NCI-H1694 treated with DMSO at 0.1 percent for 48 hours (cell line): ENCODE data around the gene TBC1D22A.
A peak's percentile ranks its signal among the peaks of the same experiment; 100 is the strongest.

Experiments used
- DNase-seq: peaks from one replicate; lab custom pipeline; 2025; lab: John Stamatoyannopoulos, UW

Gene TBC1D22A

GRCh38 chr22:46934746-46935491 is 172.5 kb downstream of the TBC1D22A start:
- DNase-seq = no peak

GRCh38 chr22:46935506-46936377 is 173.3 kb downstream of the TBC1D22A start:
- no peak for DNase-seq

- DNase-seq = peak; percentile 55
These were observed 174.0 kb downstream of the TBC1D22A start for GRCh38 chr22:46936378-46936903.

GRCh38 chr22:46937185-46937584 is 174.7 kb downstream of the TBC1D22A start:
- DNase-seq = no peak

- DNase-seq = no peak
These were observed 175.5 kb downstream of the TBC1D22A start for GRCh38 chr22:46937939-46938338.

GRCh38 chr22:46941968-46942798 is 179.7 kb downstream of the TBC1D22A start:
- no peak for DNase-seq

GRCh38 chr22:46942799-46943785 is 180.6 kb downstream of the TBC1D22A start:
- no peak for DNase-seq

GRCh38 chr22:46945481-46945880 is 183.0 kb downstream of the TBC1D22A start:
- DNase-seq = no peak

GRCh38 chr22:46946383-46946962 is 184.0 kb downstream of the TBC1D22A start:
- DNase-seq = no peak

- no peak for DNase-seq
These were observed 185.2 kb downstream of the TBC1D22A start for GRCh38 chr22:46947516-46948257.

- no peak for DNase-seq
These were observed 186.1 kb downstream of the TBC1D22A start for GRCh38 chr22:46948411-46949144.

- DNase-seq = no peak
These were observed 188.9 kb downstream of the TBC1D22A start for GRCh38 chr22:46951350-46951749.

- no peak for DNase-seq
These were observed 189.5 kb downstream of the TBC1D22A start for GRCh38 chr22:46951973-46952372.

- DNase-seq = no peak
These were observed 191.7 kb downstream of the TBC1D22A start for GRCh38 chr22:46953968-46954765.

- no peak for DNase-seq
These were observed 192.3 kb downstream of the TBC1D22A start for GRCh38 chr22:46954781-46955180.

- no peak for DNase-seq
These were observed 194.2 kb downstream of the TBC1D22A start for GRCh38 chr22:46956498-46957215.

- DNase-seq = no peak
These were observed 195.1 kb downstream of the TBC1D22A start for GRCh38 chr22:46957521-46957920.
